ENCODE data around the gene FFAR1.
"Not testable (repeated sequence)": the region's sequence is repeated elsewhere in the genome, so short reads cannot be mapped to it uniquely, and the experiment has no call there.

FFAR1 gene

DNA sequence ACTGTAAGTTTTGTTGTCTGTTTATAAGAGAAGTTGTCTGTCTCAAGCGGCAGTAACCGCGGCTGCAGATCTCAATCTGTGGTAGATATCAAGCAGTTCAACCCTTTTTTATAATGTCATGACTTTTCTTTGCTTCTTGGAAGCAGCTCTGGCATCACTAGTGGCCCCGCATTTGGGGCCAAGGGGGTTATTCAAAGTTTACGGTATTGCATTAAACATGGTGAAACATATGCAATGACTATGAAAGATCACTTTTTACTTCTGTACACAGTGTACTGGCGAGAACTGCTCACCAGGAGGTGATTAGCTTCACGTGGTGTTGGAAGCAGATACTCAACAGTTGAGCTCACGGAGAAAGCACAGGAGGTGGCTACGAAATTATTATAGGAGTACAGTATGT, 5.9 kb downstream of the FFAR1 start:
- TF ChIP-seq, protein P1, sequence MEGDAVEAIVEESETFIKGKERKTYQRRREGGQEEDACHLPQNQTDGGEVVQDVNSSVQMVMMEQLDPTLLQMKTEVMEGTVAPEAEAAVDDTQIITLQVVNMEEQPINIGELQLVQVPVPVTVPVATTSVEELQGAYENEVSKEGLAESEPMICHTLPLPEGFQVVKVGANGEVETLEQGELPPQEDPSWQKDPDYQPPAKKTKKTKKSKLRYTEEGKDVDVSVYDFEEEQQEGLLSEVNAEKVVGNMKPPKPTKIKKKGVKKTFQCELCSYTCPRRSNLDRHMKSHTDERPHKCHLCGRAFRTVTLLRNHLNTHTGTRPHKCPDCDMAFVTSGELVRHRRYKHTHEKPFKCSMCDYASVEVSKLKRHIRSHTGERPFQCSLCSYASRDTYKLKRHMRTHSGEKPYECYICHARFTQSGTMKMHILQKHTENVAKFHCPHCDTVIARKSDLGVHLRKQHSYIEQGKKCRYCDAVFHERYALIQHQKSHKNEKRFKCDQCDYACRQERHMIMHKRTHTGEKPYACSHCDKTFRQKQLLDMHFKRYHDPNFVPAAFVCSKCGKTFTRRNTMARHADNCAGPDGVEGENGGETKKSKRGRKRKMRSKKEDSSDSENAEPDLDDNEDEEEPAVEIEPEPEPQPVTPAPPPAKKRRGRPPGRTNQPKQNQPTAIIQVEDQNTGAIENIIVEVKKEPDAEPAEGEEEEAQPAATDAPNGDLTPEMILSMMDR (IDR thresholded peaks at IDR 0.05; ENCODE audit: insufficient read depth, low read length, missing control alignments), result no peak
- H3K4me3 ChIP-seq (ENCODE audit: low read depth, low read length), result no peak overlapping the region
- no peak for DNase-seq (ENCODE audit: low read depth, low spot score)
- ChIA-PET CTCF (interaction anchor here (0.7 to 6.3 kb wide), 23 partner anchors 9 to 347 kb away, joined by 3 to 93 read pairs (median 4); partner anchors contain the start of gene FFAR2), POLR2A (no interaction called here)

DNA sequence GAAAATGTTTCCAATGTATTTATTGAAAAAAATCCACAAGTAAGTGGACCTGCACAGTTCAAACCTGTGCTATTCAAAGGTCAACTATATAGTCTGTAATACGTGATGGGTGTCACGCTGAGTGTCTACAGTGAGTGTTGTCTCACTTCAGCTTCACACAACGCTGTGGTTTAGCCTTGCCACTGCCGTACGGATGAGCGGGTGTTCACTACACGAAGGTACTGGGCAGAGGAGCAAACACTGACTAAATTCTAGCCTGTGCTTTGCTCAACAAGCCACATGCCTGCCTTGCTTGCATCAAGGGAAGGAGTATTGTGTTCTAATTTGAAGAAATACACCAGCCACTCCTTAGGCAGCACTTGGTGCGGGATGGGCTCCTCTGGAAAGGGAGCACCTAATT, 7.2 kb downstream of the FFAR1 start:
- CTCF ChIA-PET, result interaction anchor here (0.6 to 6.3 kb wide), 4 partner anchors 9 to 140 kb away, joined by 3 to 93 read pairs (median 6); no protein-coding TSS in a partner anchor
- TF ChIP-seq, protein P1 (IDR thresholded peaks at IDR 0.05; ENCODE audit: insufficient read depth, low read length, missing control alignments), result no peak
- POLR2A ChIA-PET, result no interaction called here
- no peak for DNase-seq (ENCODE audit: low read depth, low spot score)
- no peak overlapping the region for H3K4me3 ChIP-seq (ENCODE audit: low read depth, low read length)

DNA sequence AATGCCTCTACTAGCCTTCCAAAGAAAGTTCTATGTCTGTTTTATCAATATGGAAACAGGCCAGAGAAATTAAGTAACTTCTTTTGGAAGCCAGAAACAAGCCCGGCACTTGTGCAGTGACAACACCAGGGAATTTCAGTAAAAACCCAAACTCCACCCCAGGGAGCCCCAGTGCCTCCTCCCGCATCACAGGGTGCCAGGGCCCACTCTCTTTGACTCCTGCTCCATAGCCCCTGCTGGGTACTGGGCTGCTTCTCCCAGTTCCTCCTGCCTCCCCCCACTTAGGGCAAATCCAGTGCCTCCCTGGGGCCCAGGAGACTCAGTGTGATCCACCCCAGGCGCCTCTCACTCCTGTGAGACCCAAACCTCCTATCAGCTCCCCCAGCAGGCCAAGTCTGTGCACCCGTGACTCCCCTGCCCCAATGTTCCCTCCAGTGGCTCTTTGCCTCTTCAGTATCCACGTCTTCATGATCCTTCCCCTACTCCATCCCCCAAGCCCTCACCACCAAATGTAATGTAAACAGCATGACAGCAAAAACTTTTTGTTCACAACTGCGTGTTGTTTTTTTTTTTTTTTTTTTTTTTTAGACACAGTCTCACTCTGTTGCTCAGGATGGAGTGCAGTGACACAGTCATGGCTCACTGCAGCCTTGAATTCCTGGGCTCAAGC, 8.2 kb downstream of the FFAR1 start:
- ChIA-PET POLR2A (no interaction called here), CTCF (interaction anchor here (6.3 kb wide), 1 partner anchor 138 kb away, joined by 93 read pairs; no protein-coding TSS in a partner anchor)
- no peak overlapping the region for H3K4me3 ChIP-seq (ENCODE audit: low read depth, low read length)
- TF ChIP-seq, protein P1 (IDR thresholded peaks at IDR 0.05; ENCODE audit: insufficient read depth, low read length, missing control alignments), result no peak
- no peak for DNase-seq (ENCODE audit: low read depth, low spot score)

DNA sequence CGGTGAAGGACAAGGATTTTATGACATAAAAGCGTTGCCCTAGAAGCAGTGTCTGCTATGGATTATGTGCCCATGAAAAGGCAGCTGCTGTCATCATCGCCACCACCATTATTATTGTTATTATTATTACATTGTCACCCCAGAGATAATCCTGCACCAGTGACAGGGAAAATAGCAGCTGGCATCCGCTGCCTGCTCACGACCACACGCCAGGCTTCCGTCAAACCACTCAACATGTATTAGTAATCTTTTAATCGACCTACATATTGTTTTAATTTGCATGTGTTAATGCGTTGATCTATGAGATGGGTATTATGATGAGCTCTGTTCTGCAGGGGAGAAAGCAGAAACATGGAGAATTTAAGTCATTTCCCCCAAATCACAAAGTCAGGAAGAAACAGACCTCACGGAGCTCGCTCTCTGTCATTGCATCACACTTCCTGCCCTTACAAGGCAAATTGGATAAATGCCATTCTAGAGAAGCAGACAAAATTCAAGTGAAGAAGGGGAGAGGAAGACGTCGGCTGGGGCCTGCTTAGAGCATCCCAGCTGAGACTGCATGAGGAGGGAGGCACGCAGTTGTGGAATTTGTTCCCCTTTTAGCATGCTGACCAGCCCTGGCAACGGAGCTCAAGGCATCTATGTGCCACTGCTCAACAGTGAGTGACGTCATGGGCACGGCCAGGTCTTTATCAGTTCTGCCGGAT, 10.3 kb downstream of the FFAR1 start, which contains the start of gene FFAR3:
TSS of gene FFAR3 (plus strand) at position 594 of the 707 bp plus-strand sequence. CDS start 431 bp downstream, outside the sequence.
- H3K4me3 ChIP-seq (ENCODE audit: low read depth, low read length), result no peak within 1 kb of the TSS
- no peak for DNase-seq (ENCODE audit: low read depth, low spot score)
- CTCF ChIA-PET, result interaction anchor here (1.0 to 1.2 kb wide), 3 partner anchors 31 to 234 kb away, joined by 3 read pairs; no protein-coding TSS in a partner anchor
- TF ChIP-seq, protein P1 (IDR thresholded peaks at IDR 0.05; ENCODE audit: insufficient read depth, low read length, missing control alignments), result no peak
- POLR2A ChIA-PET, result no interaction called here

DNA sequence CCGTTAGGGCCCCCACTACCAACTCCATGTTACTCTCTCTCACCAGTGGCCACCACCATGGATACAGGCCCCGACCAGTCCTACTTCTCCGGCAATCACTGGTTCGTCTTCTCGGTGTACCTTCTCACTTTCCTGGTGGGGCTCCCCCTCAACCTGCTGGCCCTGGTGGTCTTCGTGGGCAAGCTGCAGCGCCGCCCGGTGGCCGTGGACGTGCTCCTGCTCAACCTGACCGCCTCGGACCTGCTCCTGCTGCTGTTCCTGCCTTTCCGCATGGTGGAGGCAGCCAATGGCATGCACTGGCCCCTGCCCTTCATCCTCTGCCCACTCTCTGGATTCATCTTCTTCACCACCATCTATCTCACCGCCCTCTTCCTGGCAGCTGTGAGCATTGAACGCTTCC, 11.1 kb downstream of the FFAR1 start:
- POLR2A ChIA-PET, CTCF ChIA-PET: not testable (repeated sequence)

DNA sequence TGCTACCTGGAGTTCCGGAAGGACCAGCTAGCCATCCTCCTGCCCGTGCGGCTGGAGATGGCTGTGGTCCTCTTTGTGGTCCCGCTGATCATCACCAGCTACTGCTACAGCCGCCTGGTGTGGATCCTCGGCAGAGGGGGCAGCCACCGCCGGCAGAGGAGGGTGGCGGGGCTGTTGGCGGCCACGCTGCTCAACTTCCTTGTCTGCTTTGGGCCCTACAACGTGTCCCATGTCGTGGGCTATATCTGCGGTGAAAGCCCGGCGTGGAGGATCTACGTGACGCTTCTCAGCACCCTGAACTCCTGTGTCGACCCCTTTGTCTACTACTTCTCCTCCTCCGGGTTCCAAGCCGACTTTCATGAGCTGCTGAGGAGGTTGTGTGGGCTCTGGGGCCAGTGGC, 11.7 kb downstream of the FFAR1 start:
- POLR2A ChIA-PET; DNase-seq (ENCODE audit: low read depth, low spot score); H3K4me3 ChIP-seq (ENCODE audit: low read depth, low read length); CTCF ChIA-PET: not testable (repeated sequence)

More for the DNA sequence above, 11.1 kb downstream of the FFAR1 start:
- not testable (repeated sequence) for DNase-seq (ENCODE audit: low read depth, low spot score); H3K4me3 ChIP-seq (ENCODE audit: low read depth, low read length)

DNA sequence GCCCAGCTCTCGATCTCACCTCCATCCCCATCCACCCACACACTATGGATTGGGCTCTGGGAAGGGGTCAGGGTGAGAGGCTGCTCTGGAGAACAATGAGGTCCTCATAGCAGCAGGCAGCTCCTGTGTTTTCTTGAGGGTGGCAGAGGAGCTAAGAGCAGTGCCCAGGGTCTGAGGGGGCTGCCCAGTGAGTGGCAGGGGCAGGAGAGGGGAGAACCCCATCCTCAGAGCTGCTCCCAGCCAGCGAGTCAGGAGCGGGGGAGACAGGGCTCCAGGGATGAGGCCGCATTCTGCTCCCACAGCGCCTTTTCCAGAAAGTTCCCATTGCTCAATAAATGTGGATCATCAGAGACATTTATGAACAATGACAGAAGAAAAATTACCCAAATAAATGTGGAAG, 12.4 kb downstream of the FFAR1 start:
- DNase-seq (ENCODE audit: low read depth, low spot score); POLR2A ChIA-PET; CTCF ChIA-PET; H3K4me3 ChIP-seq (ENCODE audit: low read depth, low read length): not testable (repeated sequence)
